ENCODE measurements around the gene NLGN4Y. TPM values are rescaled to one million over a fixed set of nuclear protein-coding genes. Genes with fewer than 3 reads are reported as not detected.

NLGN4Y gene
- total RNA-seq: not detected in 2 replicates
- long read RNA-seq: 0 reads

- Mint-ChIP-seq H3K36me3 (ENCODE audit: unreplicated experiment) (no peaks in the 10 kb centered on the region), H3K4me1 (ENCODE audit: unreplicated experiment) (no peaks in the 10 kb centered on the region), H3K27ac (ENCODE audit: unreplicated experiment) (no peak within 1 kb of the TSS), H3K4me3 (ENCODE audit: unreplicated experiment) (no peak within 1 kb of the TSS), H3K9me3 (ENCODE audit: unreplicated experiment) (no peaks in the 10 kb centered on the region), H3K27me3 (ENCODE audit: unreplicated experiment) (no peaks in the 10 kb centered on the region)
- no peak for DNase-seq (ENCODE audit: extremely low spot score, unreplicated experiment)
- TF ChIP-seq CTCF (IDR thresholded peaks at IDR 0.05): no peak
These were observed at the start of gene NLGN4Y for GRCh38 chrY:14524272-14525231. NLGN4Y (plus strand) TSS chrY:14524529; CDS start chrY:14622120, 97,591 bp downstream.

- Mint-ChIP-seq H3K27ac (ENCODE audit: unreplicated experiment) (no peak overlapping the region), H3K4me1 (ENCODE audit: unreplicated experiment) (no peaks in the 10 kb centered on the region), H3K9me3 (ENCODE audit: unreplicated experiment) (no peaks in the 10 kb centered on the region), H3K27me3 (ENCODE audit: unreplicated experiment) (no peaks in the 10 kb centered on the region), H3K36me3 (ENCODE audit: unreplicated experiment) (no peaks in the 10 kb centered on the region), H3K4me3 (ENCODE audit: unreplicated experiment) (no peak overlapping the region)
- TF ChIP-seq CTCF (IDR thresholded peaks at IDR 0.05): no peak
- no peak for DNase-seq (ENCODE audit: extremely low spot score, unreplicated experiment)
These were observed 38.4 kb upstream of the NLGN4Y start for GRCh38 chrY:14485935-14486334.

GRCh38 chrY:14490226-14490625, 34.1 kb upstream of the NLGN4Y start:
- Mint-ChIP-seq H3K27ac (ENCODE audit: unreplicated experiment) (no peak overlapping the region), H3K4me3 (ENCODE audit: unreplicated experiment) (no peak overlapping the region), H3K9me3 (ENCODE audit: unreplicated experiment) (no peaks in the 10 kb centered on the region), H3K27me3 (ENCODE audit: unreplicated experiment) (no peaks in the 10 kb centered on the region), H3K36me3 (ENCODE audit: unreplicated experiment) (no peaks in the 10 kb centered on the region), H3K4me1 (ENCODE audit: unreplicated experiment) (no peaks in the 10 kb centered on the region)
- DNase-seq (ENCODE audit: extremely low spot score, unreplicated experiment): no peak
- no peak for TF ChIP-seq CTCF (IDR thresholded peaks at IDR 0.05)

GRCh38 chrY:14498071-14498470, 26.3 kb upstream of the NLGN4Y start:
- no peaks in the 10 kb centered on the region for H3K27me3 Mint-ChIP-seq (ENCODE audit: unreplicated experiment)
- no peak overlapping the region for H3K27ac Mint-ChIP-seq (ENCODE audit: unreplicated experiment)
- no peaks in the 10 kb centered on the region for H3K4me1 Mint-ChIP-seq (ENCODE audit: unreplicated experiment)
- TF ChIP-seq CTCF (IDR thresholded peaks at IDR 0.05): no peak
- no peaks in the 10 kb centered on the region for H3K36me3 Mint-ChIP-seq (ENCODE audit: unreplicated experiment)
- no peak for DNase-seq (ENCODE audit: extremely low spot score, unreplicated experiment)
- H3K4me3 Mint-ChIP-seq (ENCODE audit: unreplicated experiment): no peak overlapping the region
- no peaks in the 10 kb centered on the region for H3K9me3 Mint-ChIP-seq (ENCODE audit: unreplicated experiment)

GRCh38 chrY:14504592-14504991, 19.7 kb upstream of the NLGN4Y start:
- TF ChIP-seq CTCF (IDR thresholded peaks at IDR 0.05): no peak
- no peaks in the 10 kb centered on the region for H3K9me3 Mint-ChIP-seq (ENCODE audit: unreplicated experiment)

More at GRCh38 chrY:14504592-14504991, 19.7 kb upstream of the NLGN4Y start:
- Mint-ChIP-seq H3K4me1 (ENCODE audit: unreplicated experiment) (no peaks in the 10 kb centered on the region), H3K4me3 (ENCODE audit: unreplicated experiment) (no peak overlapping the region), H3K27ac (ENCODE audit: unreplicated experiment) (no peak overlapping the region), H3K27me3 (ENCODE audit: unreplicated experiment) (no peaks in the 10 kb centered on the region), H3K36me3 (ENCODE audit: unreplicated experiment) (no peaks in the 10 kb centered on the region)
- no peak for DNase-seq (ENCODE audit: extremely low spot score, unreplicated experiment)
